ENCODE data around the gene ZNF648. TPM values are rescaled to one million over a fixed set of nuclear protein-coding genes. Genes with fewer than 3 reads are reported as not detected.
A peak's percentile ranks its signal among the peaks of the same experiment; 100 is the strongest.

Gene ZNF648
- total RNA-seq, 1 donor = not detected

DNA sequence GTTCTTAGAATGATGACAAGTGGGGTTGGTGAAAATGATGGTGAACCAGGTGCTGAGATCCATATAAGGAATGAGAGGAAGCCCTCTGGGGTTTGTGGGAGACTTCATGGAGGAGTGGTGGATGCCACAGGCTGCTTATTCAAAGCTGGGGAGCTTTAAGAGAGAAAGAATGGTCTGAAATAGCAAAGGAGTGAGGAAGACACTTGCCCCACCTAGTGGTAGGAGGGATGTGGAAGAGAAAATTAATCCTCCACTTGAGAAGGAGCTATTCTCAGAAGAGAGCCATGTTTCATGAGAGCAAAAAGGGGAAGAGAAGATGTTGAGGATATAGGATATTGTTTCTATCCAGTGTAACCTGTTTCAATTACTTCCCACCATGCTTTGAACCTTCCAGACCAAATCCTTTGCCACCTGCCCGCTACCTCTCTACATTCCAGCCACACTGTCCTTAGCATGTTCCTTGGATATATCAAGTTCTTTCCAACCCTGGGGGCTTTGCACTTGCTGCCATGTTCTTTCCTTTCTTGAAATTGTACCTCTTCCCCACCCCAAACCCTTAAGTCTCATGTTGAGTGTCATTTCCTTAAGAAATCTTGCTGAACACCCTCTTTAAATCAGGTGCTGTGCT is 19.6 kb upstream of the ZNF648 start:
- TF ChIP-seq, protein P1, sequence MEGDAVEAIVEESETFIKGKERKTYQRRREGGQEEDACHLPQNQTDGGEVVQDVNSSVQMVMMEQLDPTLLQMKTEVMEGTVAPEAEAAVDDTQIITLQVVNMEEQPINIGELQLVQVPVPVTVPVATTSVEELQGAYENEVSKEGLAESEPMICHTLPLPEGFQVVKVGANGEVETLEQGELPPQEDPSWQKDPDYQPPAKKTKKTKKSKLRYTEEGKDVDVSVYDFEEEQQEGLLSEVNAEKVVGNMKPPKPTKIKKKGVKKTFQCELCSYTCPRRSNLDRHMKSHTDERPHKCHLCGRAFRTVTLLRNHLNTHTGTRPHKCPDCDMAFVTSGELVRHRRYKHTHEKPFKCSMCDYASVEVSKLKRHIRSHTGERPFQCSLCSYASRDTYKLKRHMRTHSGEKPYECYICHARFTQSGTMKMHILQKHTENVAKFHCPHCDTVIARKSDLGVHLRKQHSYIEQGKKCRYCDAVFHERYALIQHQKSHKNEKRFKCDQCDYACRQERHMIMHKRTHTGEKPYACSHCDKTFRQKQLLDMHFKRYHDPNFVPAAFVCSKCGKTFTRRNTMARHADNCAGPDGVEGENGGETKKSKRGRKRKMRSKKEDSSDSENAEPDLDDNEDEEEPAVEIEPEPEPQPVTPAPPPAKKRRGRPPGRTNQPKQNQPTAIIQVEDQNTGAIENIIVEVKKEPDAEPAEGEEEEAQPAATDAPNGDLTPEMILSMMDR (IDR thresholded peaks at IDR 0.05; ENCODE audit: insufficient read depth, low read length) = peak; percentile 67
- DNase-seq (ENCODE audit: low read depth) = peak; percentile 52

GRCh38 chr1:182080040-182080439 is 18.5 kb upstream of the ZNF648 start:
- TF ChIP-seq, protein P1 (IDR thresholded peaks at IDR 0.05; ENCODE audit: insufficient read depth, low read length) = no peak
- H3K4me3 ChIP-seq (ENCODE audit: low read depth, low read length) = no peak overlapping the region
- DNase-seq (ENCODE audit: low read depth) = no peak

More for the DNA sequence above, 19.6 kb upstream of the ZNF648 start:
- no peak overlapping the region for H3K4me3 ChIP-seq (ENCODE audit: low read depth, low read length)

DNA sequence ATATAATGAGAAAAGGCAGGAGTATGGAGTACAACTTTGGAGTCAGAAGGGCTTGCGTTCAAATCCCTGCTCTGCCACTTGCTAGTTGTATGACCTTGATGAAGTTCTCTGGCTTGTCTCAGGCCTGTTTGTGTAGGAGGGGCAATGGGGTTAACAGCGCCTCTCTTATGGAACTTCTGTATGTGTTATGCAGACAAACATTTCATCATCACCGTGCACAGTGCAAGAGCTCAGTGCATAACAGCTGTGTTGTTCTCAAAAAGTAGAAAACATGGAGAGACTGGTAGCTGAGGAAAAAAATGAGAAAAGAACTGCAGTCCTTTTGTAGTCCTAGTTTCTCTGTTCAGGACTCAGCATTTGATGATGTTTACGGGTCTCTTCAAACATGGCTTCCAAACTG is 10.4 kb upstream of the ZNF648 start:
- no peak overlapping the region for H3K4me3 ChIP-seq (ENCODE audit: low read depth, low read length)
- TF ChIP-seq, protein P1 (IDR thresholded peaks at IDR 0.05; ENCODE audit: insufficient read depth, low read length) = no peak
- DNase-seq (ENCODE audit: low read depth) = no peak

DNA sequence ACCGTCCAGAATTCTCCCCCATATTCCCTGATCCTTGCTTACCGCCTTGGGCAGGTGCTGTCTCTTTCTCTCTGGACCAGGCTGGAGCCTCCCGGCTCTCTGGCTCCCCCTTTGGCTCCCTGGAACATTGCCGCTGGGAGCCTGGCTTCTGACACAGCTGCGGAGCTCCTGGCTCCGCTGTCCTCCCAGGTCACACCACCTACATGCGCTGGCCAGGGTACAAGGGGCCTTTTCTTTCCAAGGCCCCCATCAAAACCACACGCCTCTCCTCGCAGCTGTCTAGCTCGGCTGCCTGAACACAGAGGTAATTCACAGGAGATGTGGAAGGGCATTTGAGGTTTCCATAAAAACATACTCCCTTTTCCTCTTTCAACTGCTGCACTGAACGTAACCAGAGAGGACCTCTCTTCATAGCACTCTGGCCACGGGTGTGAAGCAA is 7.5 kb upstream of the ZNF648 start:
- DNase-seq (ENCODE audit: low read depth) = peak; percentile 12
- TF ChIP-seq, protein P1 (IDR thresholded peaks at IDR 0.05; ENCODE audit: insufficient read depth, low read length) = peak; percentile 75
- no peak overlapping the region for H3K4me3 ChIP-seq (ENCODE audit: low read depth, low read length)

GRCh38 chr1:182066934-182067333 is 5.4 kb upstream of the ZNF648 start:
- no peak for DNase-seq (ENCODE audit: low read depth)
- TF ChIP-seq, protein P1 (IDR thresholded peaks at IDR 0.05; ENCODE audit: insufficient read depth, low read length) = no peak
- no peak overlapping the region for H3K4me3 ChIP-seq (ENCODE audit: low read depth, low read length)

- H3K4me3 ChIP-seq (ENCODE audit: low read depth, low read length) = no peak overlapping the region
- TF ChIP-seq, protein P1 (IDR thresholded peaks at IDR 0.05; ENCODE audit: insufficient read depth, low read length) = no peak
Observed at GRCh38 chr1:182065126-182065845, 3.8 kb upstream of the ZNF648 start.

More at GRCh38 chr1:182065126-182065845, 3.8 kb upstream of the ZNF648 start:
- DNase-seq (ENCODE audit: low read depth) = no peak

Data from fibroblast of the aortic adventitia (primary cell).